HG03460 (cell line): ENCODE results near the gene ARHGAP31.
A peak's percentile ranks its signal among the peaks of the same experiment; 100 is the strongest.
"Not testable (repeated sequence)": the region's sequence is repeated elsewhere in the genome, so short reads cannot be mapped to it uniquely, and the experiment has no call there.

ENCODE experiments used
- ATAC-seq: cut with Tn5 transposase; IDR thresholded peaks from one replicate; pipeline ENCODE4 v1.9.1; 2021; ENCODE audit not compliant: unreplicated experiment

Gene ARHGAP31

GRCh38 chr3:119315600-119316312, 21.6 kb downstream of the ARHGAP31 start:
- no peak for ATAC-seq

GRCh38 chr3:119316313-119316670, 22.1 kb downstream of the ARHGAP31 start:
- ATAC-seq = no peak

- ATAC-seq = no peak
Measured at GRCh38 chr3:119318876-119319275, 24.7 kb downstream of the ARHGAP31 start.

GRCh38 chr3:119319311-119319710, 25.1 kb downstream of the ARHGAP31 start:
- ATAC-seq = no peak

- ATAC-seq = not testable (repeated sequence)
Measured at GRCh38 chr3:119320785-119321184, 26.6 kb downstream of the ARHGAP31 start.

GRCh38 chr3:119322021-119322834, 28.0 kb downstream of the ARHGAP31 start:
- peak; percentile 30 for ATAC-seq

GRCh38 chr3:119322835-119323722, 28.9 kb downstream of the ARHGAP31 start:
- ATAC-seq = peak; percentile 86

GRCh38 chr3:119323723-119324085, 29.5 kb downstream of the ARHGAP31 start:
- ATAC-seq = no peak

- ATAC-seq = no peak
Measured at GRCh38 chr3:119324899-119325298, 30.7 kb downstream of the ARHGAP31 start.

- no peak for ATAC-seq
Measured at GRCh38 chr3:119326976-119327375, 32.8 kb downstream of the ARHGAP31 start.

- ATAC-seq = no peak
Measured at GRCh38 chr3:119329551-119329950, 35.4 kb downstream of the ARHGAP31 start.

- no peak for ATAC-seq
Measured at GRCh38 chr3:119330181-119330580, 36.0 kb downstream of the ARHGAP31 start.

- no peak for ATAC-seq
Measured at GRCh38 chr3:119330858-119331257, 36.7 kb downstream of the ARHGAP31 start.

- ATAC-seq = no peak
Measured at GRCh38 chr3:119331661-119332060, 37.5 kb downstream of the ARHGAP31 start.

- no peak for ATAC-seq
Measured at GRCh38 chr3:119333773-119334509, 39.8 kb downstream of the ARHGAP31 start.

- ATAC-seq = no peak
Measured at GRCh38 chr3:119336823-119337222, 42.6 kb downstream of the ARHGAP31 start.

- ATAC-seq = not testable (repeated sequence)
Measured at GRCh38 chr3:119337407-119337806, 43.2 kb downstream of the ARHGAP31 start.

- ATAC-seq = no peak
Measured at GRCh38 chr3:119338754-119339153, 44.6 kb downstream of the ARHGAP31 start.

GRCh38 chr3:119340014-119340413, 45.8 kb downstream of the ARHGAP31 start:
- ATAC-seq = no peak

- no peak for ATAC-seq
Measured at GRCh38 chr3:119340446-119340845, 46.3 kb downstream of the ARHGAP31 start.

- no peak for ATAC-seq
Measured at GRCh38 chr3:119342176-119342575, 48.0 kb downstream of the ARHGAP31 start.
